NAMALWA (cell line): ENCODE results near the gene ASXL2.
"Not testable (repeated sequence)": the region's sequence is repeated elsewhere in the genome, so short reads cannot be mapped to it uniquely, and the experiment has no call there.

Experiments used
- DNase-seq: peaks from one replicate; pipeline ENCODE4 v3.0.0-alpha.2; 2015; ENCODE audit warnings: low spot score

Gene ASXL2

DNA sequence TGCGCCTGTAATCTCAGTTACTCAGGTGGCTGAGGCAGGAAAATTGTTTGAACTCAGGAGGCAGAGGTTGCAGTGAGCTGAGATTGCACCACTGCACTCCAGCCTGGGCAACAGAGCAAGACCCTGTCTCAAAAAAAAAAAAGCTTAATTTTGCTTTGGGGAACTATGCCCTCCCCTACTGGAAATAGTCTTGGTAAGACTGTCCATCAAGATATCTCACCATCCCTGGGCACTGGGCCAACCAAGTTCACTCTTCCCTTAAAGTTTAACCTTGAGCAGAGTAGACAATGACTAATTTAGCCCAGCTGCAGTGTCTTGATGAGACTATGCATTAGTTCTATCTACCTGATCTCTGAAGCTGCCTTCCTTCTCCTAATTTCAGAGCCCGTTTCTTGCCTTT lies 44.7 kb downstream of the ASXL2 start:
- DNase-seq = no peak

GRCh38 chr2:25832897-25833296 lies 45.4 kb downstream of the ASXL2 start:
- no peak for DNase-seq

DNA sequence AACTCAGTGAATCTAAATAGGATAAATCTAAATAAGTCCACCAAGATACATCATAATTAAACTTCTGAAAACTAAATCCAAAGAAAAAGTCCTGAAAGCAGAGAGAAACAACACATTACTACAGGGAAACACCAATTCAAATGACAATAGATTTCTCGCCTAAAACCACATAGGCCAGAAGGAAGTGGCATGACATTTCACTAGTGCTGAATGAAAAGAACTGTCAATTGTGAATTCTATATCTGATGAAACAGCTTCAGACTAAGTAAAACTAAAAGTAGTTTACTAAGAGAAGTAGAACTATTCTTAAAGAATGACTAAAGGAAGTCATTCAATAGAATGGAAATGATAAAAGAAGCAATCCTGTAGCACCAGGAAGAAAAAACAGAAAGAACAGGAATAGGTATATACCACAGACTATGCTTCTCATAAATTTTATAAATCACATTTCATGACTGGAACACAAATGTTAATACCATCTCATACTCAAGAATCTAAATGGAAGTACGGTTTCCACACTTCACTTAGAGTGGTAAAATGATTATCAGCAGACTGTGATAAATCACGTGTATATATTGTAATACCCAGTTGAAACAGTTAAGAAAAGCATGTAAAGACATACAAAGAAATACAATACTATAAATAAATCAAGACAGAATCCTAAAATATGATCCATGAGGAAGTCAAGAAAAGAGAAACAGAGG lies 46.4 kb downstream of the ASXL2 start:
- no peak for DNase-seq

DNA sequence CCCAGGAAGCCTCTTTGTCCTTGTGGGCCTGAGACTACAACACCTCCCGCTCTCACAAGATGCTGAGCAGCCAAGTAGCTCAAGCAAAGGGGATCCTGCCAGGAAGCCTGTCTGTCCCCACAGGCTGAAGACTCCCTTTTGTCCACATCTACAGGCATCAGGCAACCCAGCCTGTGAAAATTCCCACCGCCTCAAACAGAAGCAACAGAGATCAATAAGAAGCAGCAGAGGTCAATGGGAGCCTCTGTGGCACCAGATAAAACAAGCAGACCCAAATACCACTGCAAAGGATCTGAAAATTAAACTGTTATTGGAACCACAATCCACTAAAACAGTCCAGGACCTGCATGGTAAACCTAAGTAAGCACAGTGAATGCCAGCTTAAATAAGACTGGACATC lies 48.5 kb downstream of the ASXL2 start:
- no peak for DNase-seq

DNA sequence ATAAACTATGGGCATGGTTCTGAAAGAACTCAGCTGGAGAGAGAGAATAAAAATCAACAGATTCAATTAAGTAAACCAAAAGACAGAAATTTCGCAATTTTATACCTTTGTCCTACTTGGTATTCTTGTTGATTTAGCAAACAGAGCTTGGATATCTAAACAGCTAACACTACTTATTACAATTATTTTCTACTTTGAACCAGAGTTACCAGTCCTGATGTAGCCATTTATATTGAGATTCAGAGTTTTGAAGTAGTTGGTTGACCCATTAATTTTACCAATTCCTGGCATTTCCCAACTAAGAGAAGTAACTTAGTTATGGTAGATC lies 48.9 kb downstream of the ASXL2 start:
- DNase-seq = no peak

DNA sequence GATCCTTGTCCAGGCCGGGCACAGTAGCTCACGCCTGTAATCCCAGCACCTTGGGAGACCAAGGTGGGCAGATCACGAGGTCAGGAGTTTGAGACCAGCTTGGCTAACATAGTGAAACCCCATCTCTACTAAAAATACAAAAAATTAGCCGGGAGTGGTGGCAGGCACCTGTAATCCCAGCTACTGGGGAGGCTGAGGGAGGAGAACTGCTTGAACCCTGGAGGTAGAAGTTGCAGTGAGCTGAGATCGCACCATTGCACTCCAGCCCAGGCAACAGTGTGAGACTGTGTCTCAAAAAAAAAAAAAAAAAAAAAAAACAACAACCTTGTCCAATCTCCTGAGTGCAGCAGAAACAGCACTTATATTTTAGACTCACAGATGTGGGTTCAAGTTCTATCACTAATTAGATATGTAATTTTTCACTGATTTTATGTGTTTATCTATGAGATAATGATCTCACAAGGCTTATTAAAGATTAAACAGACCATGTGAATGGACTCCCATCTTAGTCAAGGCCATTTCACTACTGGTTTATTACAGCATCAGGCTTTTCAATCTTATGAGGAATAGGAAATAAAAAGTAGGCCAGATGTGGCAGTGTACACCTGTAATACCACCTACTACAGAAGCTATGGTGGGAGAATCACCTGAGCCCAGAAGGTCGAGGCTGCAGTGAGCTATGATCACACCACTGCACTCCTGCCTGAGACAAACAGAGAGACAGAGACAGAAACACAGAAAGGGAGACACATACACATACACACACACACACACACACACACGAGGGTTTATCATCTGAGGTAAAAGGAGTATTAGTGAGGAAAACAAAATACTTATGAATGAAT lies 49.5 kb downstream of the ASXL2 start:
- not testable (repeated sequence) for DNase-seq

DNA sequence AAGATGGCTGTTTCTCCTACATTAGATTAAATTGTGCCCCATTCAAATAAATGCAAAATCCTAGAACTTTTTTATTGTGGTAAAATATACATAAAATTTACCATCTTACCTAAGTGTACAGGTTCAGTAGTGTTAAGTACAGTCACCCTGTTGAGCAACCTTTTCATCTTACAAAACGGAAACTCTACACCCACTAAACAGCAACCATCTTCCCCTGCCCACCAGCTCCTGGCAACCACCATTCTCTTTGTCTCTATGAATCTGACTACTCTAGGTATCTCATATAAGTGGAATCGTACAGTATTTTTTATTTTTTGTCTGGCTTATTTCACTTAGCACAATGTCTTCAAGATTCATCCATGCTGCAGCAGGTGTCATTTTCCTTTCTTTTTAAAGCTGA lies 53.0 kb downstream of the ASXL2 start:
- DNase-seq = no peak

- no peak for DNase-seq
These were observed 53.6 kb downstream of the ASXL2 start for GRCh38 chr2:25824718-25825117.

GRCh38 chr2:25824216-25824615 lies 54.1 kb downstream of the ASXL2 start:
- DNase-seq = no peak

- DNase-seq = no peak
These were observed 55.8 kb downstream of the ASXL2 start for GRCh38 chr2:25822190-25823117.

- DNase-seq = no peak
These were observed 56.8 kb downstream of the ASXL2 start for GRCh38 chr2:25821225-25822056.

- no peak for DNase-seq
These were observed 58.7 kb downstream of the ASXL2 start for GRCh38 chr2:25819597-25820039.

GRCh38 chr2:25817630-25818029 lies 60.7 kb downstream of the ASXL2 start:
- no peak for DNase-seq

DNA sequence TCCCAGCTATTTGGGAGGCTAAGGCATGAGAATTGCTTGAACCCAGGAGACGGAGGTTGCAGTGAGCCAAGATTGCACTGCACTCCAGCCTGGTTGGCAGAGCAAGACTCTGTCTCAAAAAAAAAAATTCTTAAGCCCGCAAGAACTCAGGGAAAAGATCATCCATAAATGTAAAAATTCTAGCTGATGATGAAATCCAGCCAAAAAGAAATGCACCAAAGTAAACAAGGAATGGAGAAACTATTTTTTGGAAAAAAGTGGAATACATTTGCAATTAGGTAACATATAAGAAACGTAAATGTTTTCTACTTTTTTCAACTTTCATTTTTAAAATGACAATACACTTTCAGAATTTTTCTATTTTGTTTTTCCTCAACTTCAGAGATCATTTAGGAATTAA lies 61.3 kb downstream of the ASXL2 start:
- no peak for DNase-seq

DNA sequence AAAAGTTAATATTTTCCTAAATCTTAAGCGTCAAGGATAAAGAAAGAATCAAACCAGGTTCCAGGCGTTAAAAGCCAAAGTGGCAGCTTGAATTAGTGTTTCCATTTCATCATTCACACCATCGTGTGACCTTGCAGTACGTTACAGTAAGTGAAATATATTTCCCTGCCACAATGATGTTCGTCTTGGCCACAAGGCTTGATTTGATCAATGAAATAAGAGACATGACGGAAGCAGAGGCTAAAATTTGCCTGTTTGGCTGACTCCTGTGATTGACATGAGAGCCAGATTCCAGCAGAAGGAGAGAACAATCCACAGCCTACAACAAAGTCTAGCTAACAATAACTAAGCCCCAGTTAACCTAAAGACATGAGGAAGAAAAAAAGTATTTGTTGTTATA lies 62.0 kb downstream of the ASXL2 start:
- no peak for DNase-seq

DNA sequence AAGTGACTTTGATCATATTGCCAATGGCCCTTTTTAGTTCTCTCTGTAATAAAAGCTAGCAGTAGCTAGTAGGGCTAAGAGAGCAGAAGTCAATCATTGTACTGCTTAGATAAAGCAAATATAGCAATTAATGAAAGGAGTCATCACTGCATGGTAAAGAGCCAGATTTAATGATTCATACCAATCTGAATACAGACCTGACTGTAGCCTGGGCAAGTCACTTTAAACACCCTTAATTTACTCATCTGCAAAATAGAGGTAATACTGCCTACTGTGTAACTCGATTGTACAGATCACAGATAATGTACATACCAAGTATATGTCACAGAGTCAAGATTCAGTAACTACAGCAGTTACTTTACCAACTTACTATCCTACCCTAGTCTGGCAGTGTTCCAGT lies 63.6 kb downstream of the ASXL2 start:
- DNase-seq = no peak

- no peak for DNase-seq
These were observed 67.9 kb downstream of the ASXL2 start for GRCh38 chr2:25810428-25810827.

DNA sequence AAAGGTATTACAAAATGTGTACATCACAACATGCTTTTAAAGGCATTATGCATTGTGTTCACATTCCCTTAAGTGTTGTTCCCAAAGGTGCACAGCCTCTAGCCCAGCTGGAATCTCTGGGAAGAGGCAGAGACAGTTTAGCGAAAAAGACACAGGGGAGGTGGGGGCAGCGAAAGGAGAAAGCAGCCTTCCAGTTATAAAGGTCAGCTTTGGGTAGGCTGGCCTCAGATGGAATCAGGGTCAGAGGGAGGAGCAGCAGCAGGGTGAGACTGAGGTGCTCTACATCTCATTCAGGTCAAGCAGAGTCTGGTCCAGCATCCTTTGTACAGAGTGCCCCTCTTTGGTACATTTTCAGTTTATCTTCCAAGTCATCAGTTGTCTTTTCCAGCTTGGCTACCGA lies 68.6 kb downstream of the ASXL2 start:
- DNase-seq = no peak

DNA sequence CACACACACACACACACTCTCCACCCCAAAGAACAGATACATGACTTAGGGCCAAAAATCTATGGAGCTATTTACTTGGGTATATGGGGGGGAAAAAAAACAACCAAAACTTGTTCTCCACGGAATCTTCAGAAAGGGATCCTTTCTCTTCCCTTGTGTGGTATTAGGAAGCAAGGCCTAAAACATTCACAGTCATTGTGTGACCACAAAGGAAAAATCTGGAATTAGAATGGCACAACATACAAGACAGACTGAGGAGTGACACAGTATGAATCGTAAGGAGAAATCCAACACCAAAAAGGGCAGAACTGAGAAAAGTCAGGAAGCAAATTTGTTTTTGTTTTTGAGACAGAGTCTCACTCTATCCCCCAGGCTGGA lies 70.3 kb downstream of the ASXL2 start:
- DNase-seq = no peak

DNA sequence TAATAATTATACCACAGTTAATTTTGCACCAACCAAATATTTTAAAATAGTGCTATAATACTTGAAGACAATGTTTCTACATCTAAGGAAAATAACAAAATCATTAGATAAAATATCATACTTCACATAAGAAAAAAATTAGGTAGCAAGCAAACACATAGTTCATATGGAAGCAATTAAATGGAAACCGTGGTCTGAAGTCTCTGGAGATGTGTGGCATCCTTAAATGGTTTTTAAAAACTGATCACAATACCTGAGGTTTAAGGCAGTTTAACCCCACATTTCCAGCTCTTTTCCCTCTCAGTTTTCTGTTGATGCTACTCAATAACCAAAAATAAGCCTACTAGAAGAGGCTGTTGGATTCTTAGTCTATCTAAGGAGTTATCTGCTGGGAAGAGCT lies 71.3 kb downstream of the ASXL2 start:
- no peak for DNase-seq

DNA sequence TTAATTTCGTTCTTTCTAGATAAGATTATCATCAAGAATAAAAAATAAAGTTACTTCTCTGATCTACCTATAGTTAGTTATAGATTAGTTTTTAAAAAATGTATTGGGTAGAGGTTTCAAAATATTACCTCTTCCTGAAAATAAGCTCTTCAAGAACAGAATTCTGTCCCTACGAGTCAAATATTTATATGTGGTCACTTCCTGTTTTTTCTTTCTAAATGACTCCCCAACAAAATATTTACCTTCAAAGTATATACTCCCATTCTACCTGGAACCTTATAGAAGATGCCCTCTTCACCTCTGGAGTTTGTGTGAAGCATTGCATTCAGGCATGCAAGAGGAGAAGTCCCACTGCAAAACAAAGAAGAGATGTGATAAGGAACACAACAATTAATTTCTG lies 72.3 kb downstream of the ASXL2 start:
- DNase-seq = no peak

DNA sequence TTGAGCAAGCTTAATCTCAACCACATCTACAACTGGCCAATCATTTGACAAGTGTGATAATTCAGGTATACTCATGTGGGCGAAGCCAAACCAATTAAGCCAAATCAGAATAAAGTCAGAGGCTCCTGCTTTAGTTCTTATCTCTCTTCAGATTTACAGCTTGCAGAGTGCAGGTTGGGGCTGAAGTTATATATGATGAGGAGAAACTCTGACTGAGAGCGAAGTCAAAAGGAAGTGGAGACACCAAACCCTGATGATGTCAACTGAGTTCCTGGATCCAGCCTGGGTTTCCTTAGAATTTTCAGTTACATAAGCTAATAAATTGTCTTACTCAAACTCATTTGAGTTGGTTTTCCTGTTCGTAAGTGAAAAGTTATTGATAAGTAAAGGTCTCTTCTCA lies 73.9 kb downstream of the ASXL2 start:
- DNase-seq = no peak
